SU-DHL-6 (cell line): Measurements from ENCODE around the gene CCNF.

Experiments used
- H2AFZ ChIP-seq: fragments of 200-600 bp; sonication (generic); 2 replicates; pipeline ENCODE4 v1.6.1; 2014; ENCODE audit warnings: low read depth, mild to moderate bottlenecking, moderate library complexity, mixed read lengths, antibody characterized with exemption, low read length; ENCODE audit not compliant: severe bottlenecking
- H3F3A ChIP-seq: fragments of 200-600 bp; shearing (Covaris generic); 2 replicates; pipeline ENCODE4 v1.6.0; 2016; ENCODE audit warnings: antibody characterized with exemption, mild to moderate bottlenecking; ENCODE audit not compliant: insufficient read depth
- H3K27ac ChIP-seq: fragments of 200-600 bp; sonication (generic); 2 replicates; pipeline ENCODE4 v1.5.1; 2016; ENCODE audit warnings: low read depth, mild to moderate bottlenecking, low read length, moderate library complexity, mixed read lengths
- H3K27me3 ChIP-seq: fragments of 200-600 bp; sonication (generic), shearing (Covaris generic); 2 replicates; pipeline ENCODE4 v1.6.0; 2014; ENCODE audit warnings: mild to moderate bottlenecking, low read length
- H3K36me3 ChIP-seq: fragments of 200-600 bp; sonication (generic); 2 replicates; pipeline ENCODE4 v1.6.1; 2014; ENCODE audit warnings: mild to moderate bottlenecking, low read length, mixed read lengths
- H3K4me2 ChIP-seq: fragments of 300-600, 200-600 bp; shearing (Covaris generic), sonication (generic); 2 replicates; pipeline ENCODE4 v1.6.0; 2014; ENCODE audit warnings: low read length, low read depth, mild to moderate bottlenecking; ENCODE audit not compliant: poor library complexity, severe bottlenecking
- H3K4me3 ChIP-seq: fragments of 200-600 bp; sonication (generic); 2 replicates; pipeline ENCODE4 v1.5.1; 2014; ENCODE audit warnings: antibody characterized with exemption, low read length, mild to moderate bottlenecking, mixed read lengths; ENCODE audit not compliant: insufficient read depth, poor library complexity, severe bottlenecking
- H3K79me2 ChIP-seq: fragments of 200-600 bp; sonication (generic); 2 replicates; pipeline ENCODE4 v1.6.1; 2014; ENCODE audit warnings: mild to moderate bottlenecking, low read length, moderate library complexity; ENCODE audit not compliant: insufficient read depth
- H3K9ac ChIP-seq: fragments of 200-600 bp; sonication (generic); 2 replicates; pipeline ENCODE4 v1.7.0; 2014; ENCODE audit warnings: mild to moderate bottlenecking, low read length
- H3K9me2 ChIP-seq: fragments of 200-600 bp; sonication (generic); replicated peaks from 2 replicates; pipeline ENCODE4 v1.6.1; 2014; ENCODE audit warnings: low read length; ENCODE audit not compliant: insufficient read depth
- H3K9me3 ChIP-seq: fragments of 200-600 bp; sonication (generic); 2 replicates; pipeline ENCODE4 v1.6.1; 2014; ENCODE audit warnings: low read length, mixed read lengths; ENCODE audit not compliant: insufficient read depth
- H4K20me1 ChIP-seq: fragments of 200-600 bp; sonication (generic); 2 replicates; pipeline ENCODE4 v1.6.1; 2014; ENCODE audit warnings: low read depth, mild to moderate bottlenecking, antibody characterized with exemption, low read length, moderate library complexity, mixed read lengths
- EZH2phosphoT487 ChIP-seq: fragments of 200-600 bp; sonication (generic), shearing (Covaris generic); conservative IDR thresholded peaks from 2 replicates; pipeline ENCODE4 v1.6.1; 2018; ENCODE audit warnings: mild to moderate bottlenecking, antibody characterized with exemption, low read length, moderate library complexity, mixed read lengths
- TF ChIP-seq, protein P1 (sequence below): fragments of 200-600 bp; sonication (generic); IDR thresholded peaks from one replicate; pipeline ENCODE4 v1.5.1; 2017; ENCODE audit warnings: antibody characterized with exemption, mild to moderate bottlenecking, low read length, moderate library complexity; ENCODE audit not compliant: insufficient read depth, poor library complexity, severe bottlenecking

The CCNF gene

DNA sequence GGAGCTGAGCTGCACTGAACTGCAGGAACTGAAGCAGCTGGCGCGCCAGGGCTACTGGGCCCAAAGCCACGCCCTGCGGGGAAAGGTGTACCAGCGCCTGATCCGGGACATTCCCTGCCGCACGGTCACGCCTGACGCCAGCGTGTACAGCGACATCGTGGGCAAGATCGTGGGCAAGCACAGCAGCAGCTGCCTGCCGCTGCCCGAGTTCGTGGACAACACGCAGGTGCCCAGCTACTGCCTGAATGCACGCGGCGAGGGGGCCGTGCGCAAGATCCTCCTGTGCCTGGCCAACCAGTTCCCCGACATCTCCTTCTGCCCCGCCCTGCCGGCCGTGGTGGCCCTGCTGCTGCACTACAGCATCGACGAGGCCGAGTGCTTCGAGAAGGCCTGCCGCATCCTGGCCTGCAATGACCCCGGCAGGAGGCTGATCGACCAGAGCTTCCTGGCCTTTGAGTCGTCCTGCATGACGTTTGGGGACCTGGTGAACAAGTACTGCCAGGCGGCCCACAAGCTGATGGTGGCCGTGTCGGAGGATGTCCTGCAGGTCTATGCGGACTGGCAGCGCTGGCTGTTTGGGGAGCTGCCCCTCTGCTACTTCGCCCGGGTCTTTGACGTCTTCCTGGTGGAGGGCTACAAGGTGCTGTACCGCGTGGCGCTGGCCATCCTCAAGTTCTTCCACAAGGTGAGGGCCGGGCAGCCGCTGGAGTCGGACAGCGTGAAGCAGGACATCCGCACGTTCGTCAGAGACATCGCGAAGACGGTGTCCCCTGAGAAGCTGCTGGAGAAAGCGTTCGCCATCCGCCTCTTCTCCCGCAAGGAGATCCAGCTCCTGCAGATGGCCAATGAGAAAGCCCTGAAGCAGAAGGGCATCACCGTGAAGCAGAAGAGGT lies 67.2 kb downstream of the CCNF start:
- no peaks in the 10 kb centered on the region for H3K9me2 ChIP-seq
- TF ChIP-seq EZH2phosphoT487: no peak
- TF ChIP-seq, protein P1, sequence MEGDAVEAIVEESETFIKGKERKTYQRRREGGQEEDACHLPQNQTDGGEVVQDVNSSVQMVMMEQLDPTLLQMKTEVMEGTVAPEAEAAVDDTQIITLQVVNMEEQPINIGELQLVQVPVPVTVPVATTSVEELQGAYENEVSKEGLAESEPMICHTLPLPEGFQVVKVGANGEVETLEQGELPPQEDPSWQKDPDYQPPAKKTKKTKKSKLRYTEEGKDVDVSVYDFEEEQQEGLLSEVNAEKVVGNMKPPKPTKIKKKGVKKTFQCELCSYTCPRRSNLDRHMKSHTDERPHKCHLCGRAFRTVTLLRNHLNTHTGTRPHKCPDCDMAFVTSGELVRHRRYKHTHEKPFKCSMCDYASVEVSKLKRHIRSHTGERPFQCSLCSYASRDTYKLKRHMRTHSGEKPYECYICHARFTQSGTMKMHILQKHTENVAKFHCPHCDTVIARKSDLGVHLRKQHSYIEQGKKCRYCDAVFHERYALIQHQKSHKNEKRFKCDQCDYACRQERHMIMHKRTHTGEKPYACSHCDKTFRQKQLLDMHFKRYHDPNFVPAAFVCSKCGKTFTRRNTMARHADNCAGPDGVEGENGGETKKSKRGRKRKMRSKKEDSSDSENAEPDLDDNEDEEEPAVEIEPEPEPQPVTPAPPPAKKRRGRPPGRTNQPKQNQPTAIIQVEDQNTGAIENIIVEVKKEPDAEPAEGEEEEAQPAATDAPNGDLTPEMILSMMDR: no peak
- no peaks in the 10 kb centered on the region for H3K36me3 ChIP-seq
- H2AFZ ChIP-seq: no peak overlapping the region
- no peak overlapping the region for H3K9ac ChIP-seq
- no peaks in the 10 kb centered on the region for H4K20me1 ChIP-seq
- H3K27me3 ChIP-seq: no peaks in the 10 kb centered on the region
- no peaks in the 10 kb centered on the region for H3K9me3 ChIP-seq
- H3K27ac ChIP-seq: no peak overlapping the region
- H3K4me3 ChIP-seq: no peak overlapping the region
- no peak overlapping the region for H3K4me2 ChIP-seq
- no peaks in the 10 kb centered on the region for H3F3A ChIP-seq
- H3K79me2 ChIP-seq: no peaks in the 10 kb centered on the region

GRCh38 chr16:2497116-2497630 lies 67.9 kb downstream of the CCNF start:
- H3K9ac ChIP-seq: no peak overlapping the region

DNA sequence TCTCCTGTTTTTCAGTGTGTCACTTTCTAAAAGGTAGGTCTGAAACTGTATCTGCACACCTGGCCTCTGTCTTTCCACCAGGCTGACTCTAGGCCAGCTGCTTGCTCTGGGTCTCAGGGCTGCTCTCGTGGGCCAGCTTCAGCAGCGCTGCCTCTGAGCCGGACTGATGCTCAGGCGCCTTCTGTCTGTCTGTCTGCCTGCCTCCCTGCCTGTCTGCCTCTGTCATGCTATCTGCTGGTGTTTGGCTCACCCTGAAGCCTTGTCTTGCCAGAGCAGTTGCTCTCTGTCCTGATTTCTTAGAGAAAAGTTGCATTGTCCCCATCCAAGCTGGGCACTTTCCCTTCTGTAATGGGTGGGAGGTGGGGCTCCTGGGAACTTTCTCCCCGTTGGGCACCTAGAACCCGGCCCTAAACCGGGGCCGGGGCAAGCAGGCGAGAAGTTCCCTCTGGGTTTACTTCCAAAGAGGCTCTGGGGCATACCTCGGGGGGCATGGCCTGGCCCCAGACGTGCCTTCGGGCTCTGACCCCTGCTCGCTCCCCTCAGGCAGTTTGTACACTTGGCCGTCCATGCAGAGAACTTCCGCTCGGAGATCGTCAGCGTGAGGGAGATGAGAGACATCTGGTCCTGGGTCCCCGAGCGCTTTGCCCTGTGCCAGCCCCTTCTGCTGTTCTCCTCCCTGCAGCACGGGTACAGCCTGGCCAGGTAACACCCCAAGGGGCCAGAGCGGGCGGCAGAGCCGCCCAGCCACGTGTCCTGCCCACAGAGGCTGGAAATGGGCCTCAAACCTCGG lies 68.6 kb downstream of the CCNF start:
- H2AFZ ChIP-seq: no peak overlapping the region
- H4K20me1 ChIP-seq: no peaks in the 10 kb centered on the region
- no peak overlapping the region for H3K9ac ChIP-seq
- no peaks in the 10 kb centered on the region for H3K9me2 ChIP-seq
- TF ChIP-seq EZH2phosphoT487: no peak
- TF ChIP-seq, protein P1: no peak
- no peak overlapping the region for H3K4me2 ChIP-seq
- H3K4me3 ChIP-seq: no peak overlapping the region
- no peaks in the 10 kb centered on the region for H3K27me3 ChIP-seq
- H3K27ac ChIP-seq: no peak overlapping the region
- no peaks in the 10 kb centered on the region for H3K36me3 ChIP-seq
- no peaks in the 10 kb centered on the region for H3K9me3 ChIP-seq
- H3F3A ChIP-seq: no peaks in the 10 kb centered on the region
- H3K79me2 ChIP-seq: no peaks in the 10 kb centered on the region

More at GRCh38 chr16:2497116-2497630, 67.9 kb downstream of the CCNF start:
- H3K4me3 ChIP-seq: no peak overlapping the region
- H3K4me2 ChIP-seq: no peak overlapping the region
- H3K36me3 ChIP-seq: no peaks in the 10 kb centered on the region
- H3K27ac ChIP-seq: no peak overlapping the region
- TF ChIP-seq EZH2phosphoT487: no peak
- TF ChIP-seq, protein P1: no peak
- H4K20me1 ChIP-seq: no peaks in the 10 kb centered on the region
- H3K27me3 ChIP-seq: no peaks in the 10 kb centered on the region
- no peak overlapping the region for H2AFZ ChIP-seq
- no peaks in the 10 kb centered on the region for H3F3A ChIP-seq
- no peaks in the 10 kb centered on the region for H3K9me2 ChIP-seq
- H3K79me2 ChIP-seq: no peaks in the 10 kb centered on the region
- H3K9me3 ChIP-seq: no peaks in the 10 kb centered on the region
